ENCODE measurements around the gene PRPF40B. TPM values are rescaled to one million over a fixed set of nuclear protein-coding genes. Genes with fewer than 3 reads are reported as not detected.

PRPF40B gene
- polyA plus RNA-seq, 2 of the 4 experiments (the other 2 are of a cell fraction), result 15.0 to 17.0 TPM

- TF ChIP-seq RNF2 (IDR thresholded peaks at IDR 0.05; ENCODE audit: borderline replicate concordance, low read depth) (no peak), NR3C1 (IDR thresholded peaks at IDR 0.05) (no peak)
These were observed 37.8 kb downstream of the PRPF40B start (continued) for GRCh38 chr12:49661191-49661590.

GRCh38 chr12:49661746-49662145 is 38.4 kb downstream of the PRPF40B start:
- ChIA-PET POLR2A (no interaction called here), CTCF (interaction anchor here (0.8 to 0.9 kb wide), 3 partner anchors 17 to 29 kb away, joined by 3 read pairs; no protein-coding TSS in a partner anchor)
- ATAC-seq (no peak), FAIRE-seq (no peak), DNase-seq (ENCODE audit: low read depth in 1 of 2, low spot score in 1 of 2) (no peak)
- H3K4me3 ChIP-seq, result no peak overlapping the region
- H3K4me1 ChIP-seq, result no peaks in the 10 kb centered on the region
- no peak overlapping the region for H3K27ac ChIP-seq
- 69% methylated on average over 3 of the region's 3 CpGs for WGBS (ENCODE audit: missing lambda C conversion rate)
- H3K9me3 ChIP-seq, result no peaks in the 10 kb centered on the region
- TF ChIP-seq MAZ (IDR thresholded peaks at IDR 0.05; ENCODE audit: borderline replicate concordance, low read depth, low read length) (no peak), SREBF2 (IDR thresholded peaks at IDR 0.05) (no peak), RAD21 (conservative IDR thresholded peaks at IDR 0.05 in 1 of 2, IDR thresholded peaks at IDR 0.05 in 1 of 2) (no peak), EP300 (IDR thresholded peaks at IDR 0.05) (no peak), JUN (IDR thresholded peaks at IDR 0.05) (no peak), ATOH8 (CRISPR knock-in tag; IDR thresholded peaks at IDR 0.05; ENCODE audit: low read depth) (no peak), ZC3H11A (IDR thresholded peaks at IDR 0.05) (no peak)
- H3K4me2 ChIP-seq, result no peak overlapping the region

GRCh38 chr12:49662998-49663843 is 39.9 kb downstream of the PRPF40B start:
- no peak overlapping the region for H3K27ac ChIP-seq
- DNase-seq (ENCODE audit: low read depth in 1 of 2, low spot score in 1 of 2) (no peak), FAIRE-seq (no peak), ATAC-seq (no peak)
- 60% methylated on average over 5 of the region's 5 CpGs for WGBS (ENCODE audit: missing lambda C conversion rate)
- ChIA-PET POLR2A (no interaction called here), CTCF (interaction anchor here (0.7 to 2.5 kb wide), 11 partner anchors 10 to 83 kb away, joined by 3 to 7 read pairs (median 4); partner anchors contain the start of genes FMNL3 and TMBIM6)
- no peak overlapping the region for H3K4me2 ChIP-seq
- TF ChIP-seq CHD4 (IDR thresholded peaks at IDR 0.05; ENCODE audit: borderline replicate concordance) (no peak), CBX8 (IDR thresholded peaks at IDR 0.05) (no peak), SREBF2 (IDR thresholded peaks at IDR 0.05) (no peak), HMGXB4 (CRISPR knock-in tag; IDR thresholded peaks at IDR 0.05; ENCODE audit: borderline replicate concordance) (no peak), POLR2AphosphoS2 (conservative IDR thresholded peaks at IDR 0.05; ENCODE audit: low read length) (no peak), HOXB13 (CRISPR knock-in tag; IDR thresholded peaks at IDR 0.05; ENCODE audit: low read depth) (no peak), CHD2 (IDR thresholded peaks at IDR 0.05; ENCODE audit: low read length, partially characterized antibody) (no peak), SMC3 (IDR thresholded peaks at IDR 0.05) (no peak), ATOH8 (CRISPR knock-in tag; IDR thresholded peaks at IDR 0.05; ENCODE audit: low read depth) (no peak), JUNB (IDR thresholded peaks at IDR 0.05) (no peak), TP53 (CRISPR knock-in tag; IDR thresholded peaks at IDR 0.05) (no peak), RCOR1 (IDR thresholded peaks at IDR 0.05; ENCODE audit: low read depth, low read length) (no peak), BCL3 (IDR thresholded peaks at IDR 0.05) (no peak), TFCP2L1 (CRISPR knock-in tag; IDR thresholded peaks at IDR 0.05) (no peak), ZFP36 (IDR thresholded peaks at IDR 0.05; ENCODE audit: borderline replicate concordance, partially characterized antibody) (no peak), KDM5A (IDR thresholded peaks at IDR 0.05) (no peak)
- no peaks in the 10 kb centered on the region for H3K4me1 ChIP-seq
- H3K9me3 ChIP-seq, result no peaks in the 10 kb centered on the region
- H3K4me3 ChIP-seq, result no peak overlapping the region

Data from A549 (cell line).